Neural progenitor cell (in vitro differentiated cells): ENCODE results near the gene ACTR3. TPM values are rescaled to one million over a fixed set of nuclear protein-coding genes. Genes with fewer than 3 reads are reported as not detected.

Experiments used
- DNase-seq: peaks from one replicate; pipeline ENCODE4 v3.0.0-alpha.2; 2016; ENCODE audit warnings: low spot score
- H2AFZ ChIP-seq: fragments of 200-600 bp; sonication (generic); replicated peaks from 2 replicates; pipeline ENCODE4 v1.6.1; 2016; ENCODE audit warnings: antibody characterized with exemption
- H3F3A ChIP-seq: fragments of 200-600 bp; sonication (generic); 2 replicates; pipeline ENCODE4 v1.6.1; 2016; ENCODE audit warnings: antibody characterized with exemption, low read depth
- H3K27ac ChIP-seq: fragments of 200-600 bp; sonication (generic); 2 replicates; pipeline ENCODE4 v1.5.1; 2016; ENCODE audit warnings: mild to moderate bottlenecking
- H3K27me3 ChIP-seq: fragments of 200-600 bp; sonication (generic); 2 replicates; pipeline ENCODE4 v1.6.1; 2016; ENCODE audit warnings: mild to moderate bottlenecking, moderate library complexity
- H3K36me3 ChIP-seq: fragments of 200-600 bp; sonication (generic); 2 replicates; pipeline ENCODE4 v1.5.1; 2016
- H3K4me1 ChIP-seq: fragments of 200-600 bp; sonication (generic); 2 replicates; pipeline ENCODE4 v1.6.1; 2016; ENCODE audit warnings: mixed run types
- H3K4me2 ChIP-seq: fragments of 200-600 bp; sonication (generic); 2 replicates; pipeline ENCODE4 v1.6.1; 2016
- H3K4me3 ChIP-seq: fragments of 200-600 bp; sonication (generic); 2 replicates; pipeline ENCODE4 v1.5.1; 2016
- H3K79me2 ChIP-seq: fragments of 200-600 bp; sonication (generic); 2 replicates; pipeline ENCODE4 v1.6.1; 2016; ENCODE audit warnings: low read depth
- H3K9ac ChIP-seq: fragments of 200-600 bp; sonication (generic); 2 replicates; pipeline ENCODE4 v1.6.1; 2016
- H3K9me3 ChIP-seq: fragments of 200-600 bp; sonication (generic); 2 replicates; pipeline ENCODE4 v1.5.1; 2016; ENCODE audit warnings: low read depth
- H4K20me1 ChIP-seq: fragments of 200-600 bp; sonication (generic); 2 replicates; pipeline ENCODE4 v1.6.1; 2016; ENCODE audit warnings: low read depth
- H3K27ac Mint-ChIP-seq: 3 replicates; pipeline ENCODE4 v1.8.0; 2021; ENCODE audit warnings: mixed read lengths
- H3K27me3 Mint-ChIP-seq: 2 replicates; pipeline ENCODE4 v1.8.0; 2022; ENCODE audit warnings: low read depth, mild to moderate bottlenecking, inconsistent platforms, moderate library complexity, mixed read lengths; ENCODE audit not compliant: insufficient read depth
- H3K36me3 Mint-ChIP-seq: 3 replicates; pipeline ENCODE4 v1.8.0; 2021; ENCODE audit warnings: mixed read lengths
- H3K4me1 Mint-ChIP-seq: 3 replicates; pipeline ENCODE4 v1.8.0; 2021; ENCODE audit warnings: mixed read lengths
- H3K4me3 Mint-ChIP-seq: 3 replicates; pipeline ENCODE4 v1.8.0; 2021; ENCODE audit warnings: mild to moderate bottlenecking, moderate library complexity, mixed read lengths
- H3K9me3 Mint-ChIP-seq: 3 replicates; pipeline ENCODE4 v1.8.0; 2020; ENCODE audit warnings: mixed read lengths
- EZH2 ChIP-seq: fragments of 200-600 bp; sonication (generic); IDR thresholded peaks from 2 replicates; pipeline ENCODE4 v1.6.1; 2017; ENCODE audit warnings: antibody characterized with exemption, mild to moderate bottlenecking, moderate library complexity
- EZH2phosphoT487 ChIP-seq: fragments of 200-600 bp; sonication (generic); IDR thresholded peaks from 2 replicates; pipeline ENCODE4 v1.6.1; 2017; ENCODE audit warnings: antibody characterized with exemption
- total RNA-seq: library from RNA; depleted of rRNA; stranded (reverse); fragments of >200 nt; gene quantifications from 2 replicates; pipeline ENCODE4 v1.2.3, GENCODE V29; 2015; ENCODE audit warnings: low replicate concordance
- TF ChIP-seq, protein P1 (sequence below): fragments of 200-600 bp; sonication (generic); IDR thresholded peaks from 2 replicates; pipeline ENCODE4 v1.5.1; 2017; ENCODE audit warnings: antibody characterized with exemption, mild to moderate bottlenecking

ACTR3 gene
- total RNA-seq, 1 donor from 2014 or later, result 175 TPM

DNA sequence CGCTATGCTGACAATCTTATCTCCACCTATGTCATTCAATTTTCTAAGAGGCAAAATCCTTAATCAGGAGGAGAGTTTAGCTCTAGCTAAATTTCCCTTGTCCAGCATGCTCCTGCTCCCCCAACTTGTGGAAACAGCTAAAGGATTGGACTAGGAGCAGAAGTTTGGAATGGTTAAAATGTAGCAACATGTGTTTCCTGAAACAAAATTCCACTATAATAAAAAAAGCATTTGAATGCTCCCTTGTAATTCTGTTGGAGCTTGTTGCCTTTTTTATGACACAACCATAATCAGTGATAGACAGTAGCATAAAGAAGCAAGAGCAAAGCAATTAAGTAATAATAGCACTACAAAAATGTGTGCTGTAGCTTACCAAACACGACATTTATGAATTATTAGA lies 6.9 kb downstream of the ACTR3 start:
- no peak overlapping the region for H3K4me2 ChIP-seq
- peaks cover 49% of the 10 kb centered on the region for H3K4me1 Mint-ChIP-seq
- no peak overlapping the region for H3K4me3 ChIP-seq
- H3K79me2 ChIP-seq, result peaks cover 100% of the 10 kb centered on the region
- H3K36me3 ChIP-seq, result no peaks in the 10 kb centered on the region
- no peak overlapping the region for H3K27ac Mint-ChIP-seq
- H3K4me1 ChIP-seq, result peaks cover 8% of the 10 kb centered on the region
- TF ChIP-seq EZH2phosphoT487, result no peak
- no peak for TF ChIP-seq EZH2
- TF ChIP-seq, protein P1, sequence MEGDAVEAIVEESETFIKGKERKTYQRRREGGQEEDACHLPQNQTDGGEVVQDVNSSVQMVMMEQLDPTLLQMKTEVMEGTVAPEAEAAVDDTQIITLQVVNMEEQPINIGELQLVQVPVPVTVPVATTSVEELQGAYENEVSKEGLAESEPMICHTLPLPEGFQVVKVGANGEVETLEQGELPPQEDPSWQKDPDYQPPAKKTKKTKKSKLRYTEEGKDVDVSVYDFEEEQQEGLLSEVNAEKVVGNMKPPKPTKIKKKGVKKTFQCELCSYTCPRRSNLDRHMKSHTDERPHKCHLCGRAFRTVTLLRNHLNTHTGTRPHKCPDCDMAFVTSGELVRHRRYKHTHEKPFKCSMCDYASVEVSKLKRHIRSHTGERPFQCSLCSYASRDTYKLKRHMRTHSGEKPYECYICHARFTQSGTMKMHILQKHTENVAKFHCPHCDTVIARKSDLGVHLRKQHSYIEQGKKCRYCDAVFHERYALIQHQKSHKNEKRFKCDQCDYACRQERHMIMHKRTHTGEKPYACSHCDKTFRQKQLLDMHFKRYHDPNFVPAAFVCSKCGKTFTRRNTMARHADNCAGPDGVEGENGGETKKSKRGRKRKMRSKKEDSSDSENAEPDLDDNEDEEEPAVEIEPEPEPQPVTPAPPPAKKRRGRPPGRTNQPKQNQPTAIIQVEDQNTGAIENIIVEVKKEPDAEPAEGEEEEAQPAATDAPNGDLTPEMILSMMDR, result no peak
- peaks cover 4% of the 10 kb centered on the region for H3K9me3 Mint-ChIP-seq
- peaks cover 67% of the 10 kb centered on the region for H4K20me1 ChIP-seq
- H3K27me3 Mint-ChIP-seq, result no peaks in the 10 kb centered on the region
- no peaks in the 10 kb centered on the region for H3F3A ChIP-seq
- H3K9me3 ChIP-seq, result no peaks in the 10 kb centered on the region
- H2AFZ ChIP-seq, result no peak overlapping the region
- no peak for DNase-seq
- H3K9ac ChIP-seq, result no peak overlapping the region
- H3K36me3 Mint-ChIP-seq, result peaks cover 19% of the 10 kb centered on the region
- H3K4me3 Mint-ChIP-seq, result no peak overlapping the region
- no peak overlapping the region for H3K27ac ChIP-seq
- H3K27me3 ChIP-seq, result no peaks in the 10 kb centered on the region

DNA sequence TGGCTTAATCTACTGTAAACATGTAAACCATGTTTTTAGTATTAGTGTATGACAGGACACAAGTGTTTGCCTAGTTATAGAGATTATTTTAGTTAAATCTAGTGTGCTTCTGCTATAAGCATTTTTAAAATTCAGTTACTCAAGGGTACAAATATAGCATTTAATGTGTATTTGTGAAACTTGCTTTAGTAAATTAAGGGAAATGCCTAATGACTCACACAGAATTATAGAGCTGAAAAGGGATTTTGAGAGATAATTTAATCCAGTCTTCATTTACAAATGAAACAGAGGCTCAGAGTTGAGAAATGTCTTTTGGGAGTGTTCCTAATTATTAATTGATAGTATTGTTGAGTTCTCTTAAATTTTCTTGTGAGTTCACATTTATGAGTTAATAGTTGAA lies 8.2 kb downstream of the ACTR3 start:
- H3K9me3 Mint-ChIP-seq, result peaks cover 4% of the 10 kb centered on the region
- Histone ChIP-seq H3K4me3 (no peak overlapping the region), H3K4me1 (no peaks in the 10 kb centered on the region), H4K20me1 (peaks cover 60% of the 10 kb centered on the region), H2AFZ (no peak overlapping the region), H3K9me3 (no peaks in the 10 kb centered on the region), H3K79me2 (peaks cover 100% of the 10 kb centered on the region), H3K4me2 (no peak overlapping the region), H3K9ac (no peak overlapping the region), H3F3A (no peaks in the 10 kb centered on the region), H3K27me3 (no peaks in the 10 kb centered on the region), H3K36me3 (no peaks in the 10 kb centered on the region), H3K27ac (no peak overlapping the region)
- DNase-seq, result no peak
- H3K27ac Mint-ChIP-seq, result no peak overlapping the region
- peaks cover 18% of the 10 kb centered on the region for H3K36me3 Mint-ChIP-seq
- peaks cover 36% of the 10 kb centered on the region for H3K4me1 Mint-ChIP-seq
- no peak overlapping the region for H3K4me3 Mint-ChIP-seq
- no peak for TF ChIP-seq EZH2
- TF ChIP-seq, protein P1, result no peak
- no peak for TF ChIP-seq EZH2phosphoT487
- H3K27me3 Mint-ChIP-seq, result no peaks in the 10 kb centered on the region

DNA sequence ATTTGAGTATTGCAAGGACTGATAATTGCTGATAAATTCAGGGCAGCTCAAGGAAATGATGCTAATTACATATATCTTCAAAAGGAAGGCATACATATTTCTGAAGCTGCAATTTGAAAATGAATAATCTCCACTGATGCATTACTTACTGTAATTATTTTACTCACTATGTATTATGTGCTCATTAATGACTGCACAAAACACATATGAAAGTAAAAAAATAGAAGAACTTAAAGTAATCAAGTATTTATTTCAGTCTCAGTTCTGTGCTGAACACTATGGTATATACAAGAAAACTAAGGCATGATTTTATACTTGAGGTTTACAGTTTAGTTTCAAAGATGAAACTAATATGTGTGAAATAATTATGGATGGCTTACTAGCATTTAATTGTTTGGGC lies 9.3 kb downstream of the ACTR3 start:
- H3K79me2 ChIP-seq, result peaks cover 100% of the 10 kb centered on the region
- H3K27me3 ChIP-seq, result no peaks in the 10 kb centered on the region
- H3F3A ChIP-seq, result no peaks in the 10 kb centered on the region
- TF ChIP-seq, protein P1, result no peak
- TF ChIP-seq EZH2phosphoT487 (no peak), EZH2 (no peak)
- H3K36me3 ChIP-seq, result no peaks in the 10 kb centered on the region
- Mint-ChIP-seq H3K9me3 (peaks cover 6% of the 10 kb centered on the region), H3K4me3 (no peak overlapping the region), H3K27me3 (peaks cover 2% of the 10 kb centered on the region), H3K27ac (no peak overlapping the region), H3K36me3 (peaks cover 20% of the 10 kb centered on the region), H3K4me1 (peaks cover 25% of the 10 kb centered on the region)
- H3K9ac ChIP-seq, result no peak overlapping the region
- no peak overlapping the region for H3K4me2 ChIP-seq
- no peaks in the 10 kb centered on the region for H3K4me1 ChIP-seq
- no peaks in the 10 kb centered on the region for H3K9me3 ChIP-seq
- no peak overlapping the region for H2AFZ ChIP-seq
- H4K20me1 ChIP-seq, result peaks cover 60% of the 10 kb centered on the region
- H3K27ac ChIP-seq, result no peak overlapping the region
- no peak for DNase-seq
- H3K4me3 ChIP-seq, result no peak overlapping the region
